Neural progenitor cell (in vitro differentiated cells): ENCODE data around the gene ERBB4.

ENCODE experiments used
- CTCF ChIP-seq: fragments of 200-600 bp; sonication (generic); IDR thresholded peaks from 2 replicates; pipeline ENCODE4 v1.5.1; 2017; ENCODE audit warnings: antibody characterized with exemption, mild to moderate bottlenecking
- EZH2 ChIP-seq: fragments of 200-600 bp; sonication (generic); IDR thresholded peaks from 2 replicates; pipeline ENCODE4 v1.6.1; 2017; ENCODE audit warnings: antibody characterized with exemption, mild to moderate bottlenecking, moderate library complexity

- no peak for TF ChIP-seq CTCF
- TF ChIP-seq EZH2, result no peak
These were observed 7.1 kb downstream of the ERBB4 start for GRCh38 chr2:212531499-212531898.
